ENCODE data around the gene HDAC10.
"Not testable (repeated sequence)": the region's sequence is repeated elsewhere in the genome, so short reads cannot be mapped to it uniquely, and the experiment has no call there.

The HDAC10 gene

DNA sequence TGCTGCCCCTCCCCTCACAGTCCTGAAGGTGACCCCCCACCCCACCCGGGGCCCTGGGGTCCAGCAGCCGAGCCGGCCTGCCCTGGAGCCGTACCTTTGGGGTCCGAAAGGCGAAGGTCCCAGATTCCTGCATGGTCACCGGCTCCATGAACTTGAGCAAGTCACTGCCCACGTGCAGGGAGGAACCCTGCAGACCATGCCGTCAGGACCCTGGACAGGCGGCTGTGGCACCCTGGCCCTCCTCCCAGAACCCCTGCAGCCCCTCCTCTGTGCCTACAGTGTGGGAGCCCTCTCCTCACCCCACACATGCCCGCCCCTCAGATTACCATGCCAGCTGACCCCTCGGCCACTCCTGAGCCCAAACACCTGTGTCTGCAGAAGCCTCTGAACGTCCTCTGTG is 33.4 kb upstream of the HDAC10 start:
- no peak for DNase-seq

DNA sequence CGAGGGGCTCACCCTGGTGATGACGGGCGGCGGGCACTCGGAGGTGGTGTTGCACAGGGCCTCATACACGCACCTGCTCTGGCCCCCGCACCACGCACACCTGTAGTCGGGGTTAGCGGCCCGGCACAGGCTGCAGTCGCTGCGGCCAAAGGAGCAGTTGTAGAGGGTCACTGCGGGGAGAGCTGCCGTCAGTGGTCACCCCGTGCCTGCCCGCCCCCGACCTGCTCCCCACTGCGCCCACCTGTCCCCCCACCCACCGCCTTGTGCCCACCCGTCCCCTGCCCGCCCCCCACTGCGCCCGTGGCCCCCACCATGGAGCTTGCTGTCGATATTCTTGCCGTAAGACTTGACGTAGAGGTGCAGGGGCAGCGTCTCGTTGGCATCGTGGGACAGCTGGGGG is 32.8 kb upstream of the HDAC10 start:
- no peak for DNase-seq

GRCh38 chr22:50282361-50283155 is 31.5 kb upstream of the HDAC10 start:
- DNase-seq, result no peak

DNA sequence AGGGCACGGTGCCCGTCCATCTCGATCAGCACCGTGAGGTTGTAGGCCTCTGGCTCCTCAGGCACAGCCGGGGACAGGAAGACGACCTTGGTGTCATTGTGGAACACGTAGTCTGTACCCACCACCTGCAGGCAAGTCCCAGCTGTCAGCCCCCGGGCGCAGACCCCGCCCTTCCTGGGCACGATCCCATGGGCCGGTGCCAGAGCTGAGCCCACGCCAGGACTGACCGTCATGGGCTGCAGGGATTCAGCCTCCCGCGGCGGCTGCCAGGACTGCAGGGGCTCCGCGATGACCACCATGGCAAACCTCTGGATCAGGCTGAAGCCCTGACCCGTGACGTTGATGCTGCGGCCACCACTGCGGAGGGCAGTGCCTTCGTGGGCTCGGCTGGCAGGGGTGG is 30.9 kb upstream of the HDAC10 start:
- no peak for DNase-seq

DNA sequence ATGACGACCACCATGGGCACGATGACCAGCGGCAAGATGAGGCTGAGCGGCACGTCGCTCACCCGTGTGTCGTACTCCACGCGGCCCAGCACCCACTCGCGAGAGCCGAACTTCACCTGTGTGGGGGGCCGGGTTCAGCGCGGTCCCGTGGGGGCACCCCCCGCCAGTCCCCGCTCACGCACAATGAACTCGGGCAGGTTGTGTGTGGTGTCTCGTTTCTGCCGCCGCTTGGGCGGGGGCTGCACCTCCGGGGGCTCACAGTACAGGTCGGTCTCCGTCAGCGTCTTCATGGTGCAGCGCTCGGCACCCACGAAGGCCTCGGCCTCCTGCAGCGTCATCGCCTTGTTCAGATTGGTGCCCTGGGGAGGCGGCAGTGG is 30.3 kb upstream of the HDAC10 start:
- DNase-seq, result no peak

DNA sequence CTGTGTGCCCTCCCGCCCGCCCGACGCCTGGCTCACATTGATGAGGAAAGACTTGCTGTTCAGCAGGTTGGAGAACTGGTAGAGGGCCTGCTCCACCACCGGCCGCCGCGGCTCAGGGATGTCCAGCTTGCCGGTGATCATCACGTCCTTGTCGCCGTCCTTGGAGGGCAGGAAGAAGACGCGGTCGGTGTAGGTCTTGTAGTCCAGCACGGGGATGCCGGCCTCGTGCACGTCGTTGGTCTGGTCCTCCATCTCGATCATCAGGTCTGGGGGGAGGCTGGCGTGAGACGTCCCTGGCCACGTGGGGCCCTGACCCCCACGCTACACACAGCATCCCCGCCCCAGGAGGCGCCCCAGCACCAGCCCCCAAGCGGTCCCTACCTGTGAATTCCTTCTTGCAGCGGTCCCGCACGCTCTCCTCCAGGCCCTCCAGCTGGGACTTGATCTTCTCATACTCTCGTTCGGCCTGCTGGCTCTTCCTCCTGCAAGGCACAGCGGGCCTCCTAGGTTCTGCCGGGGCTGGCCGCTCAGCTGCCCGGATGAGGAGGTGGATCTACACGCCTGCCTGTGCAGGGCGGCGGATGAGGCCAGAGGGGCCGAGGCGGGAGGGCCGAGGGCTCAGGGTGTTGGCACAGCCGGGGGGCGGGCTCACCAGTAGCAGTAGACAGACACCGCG is 29.8 kb upstream of the HDAC10 start:
- DNase-seq, result no peak

GRCh38 chr22:50280022-50280707 is 29.1 kb upstream of the HDAC10 start:
- DNase-seq, result no peak

DNA sequence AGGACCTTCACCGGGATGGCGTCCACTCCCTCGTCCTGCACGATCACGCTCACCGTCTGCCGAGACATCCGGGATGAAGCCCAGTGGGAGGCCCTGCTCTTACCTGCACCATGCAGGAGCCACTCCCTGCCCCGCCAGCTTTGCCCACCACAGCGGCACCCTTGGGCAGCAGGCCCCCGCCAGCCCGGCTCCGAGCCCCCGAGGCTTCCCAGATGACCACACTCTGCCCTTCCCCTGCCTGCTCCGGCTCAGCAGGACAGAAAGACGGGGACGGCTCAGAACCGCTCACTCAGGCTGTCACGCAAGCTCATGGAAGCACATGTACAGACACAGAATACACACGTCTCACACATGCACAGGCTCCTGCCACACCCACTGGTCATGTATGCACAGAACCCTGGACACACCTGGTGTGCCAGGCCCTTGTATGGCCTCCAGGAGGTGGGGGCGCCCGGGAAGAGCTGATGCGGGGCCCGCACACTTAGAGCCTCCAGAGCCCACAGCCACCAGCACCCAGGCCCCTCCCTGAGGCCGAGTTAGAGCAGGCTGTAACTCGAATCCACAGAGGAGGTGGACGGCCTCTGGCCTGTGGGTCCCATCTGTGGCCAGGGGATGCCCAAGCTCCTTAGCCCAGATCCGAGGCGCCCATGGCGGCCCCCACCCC is 28.0 kb upstream of the HDAC10 start:
- no peak for DNase-seq

DNA sequence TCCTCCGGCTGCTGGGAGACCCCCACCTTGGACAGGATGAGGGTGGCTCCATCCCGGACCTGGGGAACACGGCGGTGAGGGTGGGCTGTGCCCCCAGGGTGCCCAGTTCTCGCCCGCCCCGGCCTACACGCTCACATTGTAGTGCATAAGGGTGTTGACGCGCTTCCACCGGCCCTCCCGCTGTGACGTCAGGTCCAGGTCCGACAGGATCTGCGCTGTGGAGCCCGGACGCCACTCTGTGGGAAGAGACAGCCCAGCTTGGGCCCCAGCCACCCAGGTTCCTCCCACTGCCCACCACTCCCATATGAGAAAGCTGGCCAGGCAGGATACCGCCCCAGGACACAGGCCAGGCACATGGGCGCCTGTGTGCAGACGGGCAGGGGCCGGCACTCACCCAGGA is 27.4 kb upstream of the HDAC10 start:
- no peak for DNase-seq

DNA sequence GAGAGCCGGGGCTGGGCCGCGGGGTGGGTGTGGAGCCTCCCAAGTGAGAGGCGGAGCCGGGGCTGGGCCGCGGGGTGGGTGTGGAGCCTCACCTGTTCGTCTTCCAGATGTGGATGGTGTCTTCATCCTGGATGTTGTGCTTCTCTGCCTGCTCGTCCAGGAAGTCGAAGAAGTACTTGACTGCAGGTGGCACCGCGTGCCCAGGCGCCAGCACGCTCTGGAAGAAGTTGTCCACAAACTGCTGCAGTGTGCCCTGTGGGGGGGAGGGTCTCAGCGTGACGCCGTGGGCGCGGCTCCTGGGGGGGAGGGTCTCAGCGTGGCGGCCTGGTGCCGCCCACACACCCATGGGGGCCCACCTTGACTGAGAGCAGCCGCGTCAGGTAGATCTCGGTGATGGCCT is 26.7 kb upstream of the HDAC10 start:
- DNase-seq, result no peak

DNA sequence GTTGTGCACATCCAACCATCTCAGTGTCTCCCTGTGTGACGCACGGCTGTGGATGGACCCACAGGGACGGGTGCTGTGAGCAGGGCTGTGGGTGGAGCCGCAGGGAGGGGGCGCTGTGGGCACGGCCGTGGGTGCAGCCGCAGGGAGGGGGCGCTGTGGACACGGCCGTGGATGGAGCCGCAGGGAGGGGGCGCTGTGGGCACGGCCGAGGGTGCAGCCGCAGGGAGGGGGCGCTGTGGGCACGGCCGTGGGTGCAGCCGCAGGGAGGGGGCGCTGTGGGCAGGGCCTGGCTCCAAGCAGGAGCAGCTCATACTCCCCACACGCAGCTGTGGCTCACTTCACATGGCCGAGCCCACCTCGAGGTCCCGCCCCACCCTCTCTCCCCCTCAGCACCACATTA is 25.1 kb upstream of the HDAC10 start:
- peak; percentile 19 to 35 for DNase-seq

- DNase-seq, result no peak
Measured at GRCh38 chr22:50275181-50276055, 24.4 kb upstream of the HDAC10 start.

- no peak for DNase-seq
Measured at GRCh38 chr22:50274771-50275170, 23.7 kb upstream of the HDAC10 start.

DNA sequence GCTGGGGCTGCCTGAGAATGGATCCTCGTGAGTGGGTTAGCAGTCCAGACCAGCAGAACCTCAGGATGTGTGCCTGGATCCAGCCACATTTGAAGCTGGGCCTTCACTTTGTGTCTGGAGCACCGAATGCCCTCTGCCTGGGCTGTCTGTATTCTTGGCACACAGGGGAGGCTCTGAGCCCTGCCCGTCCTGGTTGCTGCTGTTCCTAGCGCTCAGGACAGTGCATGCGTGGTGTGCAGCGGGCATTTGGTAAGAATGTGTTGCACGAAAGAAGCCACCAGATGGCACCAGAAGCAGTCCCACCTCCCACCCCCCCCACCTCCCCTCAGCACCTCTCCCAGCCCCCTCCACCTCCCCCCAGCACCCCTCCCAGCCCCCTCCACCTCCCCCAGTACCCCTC is 23.2 kb upstream of the HDAC10 start:
- DNase-seq, result no peak

DNA sequence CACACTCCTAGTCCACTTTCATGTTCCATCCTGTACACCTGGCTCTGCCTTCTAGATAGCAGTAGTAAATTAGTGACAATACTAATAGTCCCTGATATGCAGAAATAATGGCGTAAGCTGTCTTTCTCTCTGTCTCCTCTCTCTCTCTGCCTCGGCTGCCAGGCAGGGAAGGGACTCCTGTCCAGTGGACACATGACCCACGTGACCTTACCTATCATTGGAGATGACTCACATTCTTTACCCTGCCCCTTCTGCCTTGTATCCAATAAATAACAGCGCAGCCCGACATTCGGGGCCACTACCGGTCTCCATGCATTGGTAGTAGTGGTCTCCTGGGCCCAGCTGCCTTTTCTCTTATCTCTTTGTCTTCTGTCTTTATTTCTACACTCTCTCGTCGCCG is 22.7 kb upstream of the HDAC10 start:
- DNase-seq, result not testable (repeated sequence)

GRCh38 chr22:50273352-50273751 is 22.3 kb upstream of the HDAC10 start:
- not testable (repeated sequence) for DNase-seq

DNA sequence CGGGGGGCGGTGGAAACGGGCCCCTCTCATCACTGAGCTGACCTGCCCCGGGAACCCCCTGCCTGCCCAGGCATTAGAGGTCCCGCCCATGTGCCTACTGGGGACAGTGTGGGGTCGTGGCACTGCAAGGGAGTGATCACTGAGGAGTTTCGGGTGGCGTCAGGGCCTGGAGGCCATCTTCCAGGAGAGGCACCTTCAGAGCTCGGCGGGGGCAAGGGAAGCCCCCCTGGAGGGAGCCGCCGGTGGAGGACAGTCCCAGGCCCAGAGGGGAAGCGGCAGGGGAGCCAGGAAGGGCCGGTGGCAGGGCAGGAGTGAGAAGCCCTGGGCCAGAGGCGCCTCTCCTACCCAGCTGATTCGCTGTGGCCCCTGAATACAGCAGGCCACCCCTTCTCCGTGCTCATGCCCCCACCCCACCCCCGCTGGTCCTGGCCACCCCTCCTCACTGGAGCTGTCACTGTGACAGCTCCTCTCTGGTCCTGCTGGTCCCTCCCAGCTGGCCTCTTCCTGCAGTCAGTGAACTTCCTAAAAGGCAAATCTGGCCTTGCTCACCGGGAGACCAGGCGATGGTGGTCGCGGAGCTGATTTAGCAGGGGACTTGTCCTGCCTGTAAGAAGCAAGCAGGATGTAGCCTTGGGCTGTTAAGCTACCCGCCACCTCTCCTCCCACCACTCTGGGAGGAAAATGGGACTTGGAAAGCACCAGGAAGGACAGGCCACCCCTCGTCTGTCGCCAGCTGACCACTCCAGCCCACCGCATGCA is 21.2 kb upstream of the HDAC10 start:
- DNase-seq, result no peak

DNA sequence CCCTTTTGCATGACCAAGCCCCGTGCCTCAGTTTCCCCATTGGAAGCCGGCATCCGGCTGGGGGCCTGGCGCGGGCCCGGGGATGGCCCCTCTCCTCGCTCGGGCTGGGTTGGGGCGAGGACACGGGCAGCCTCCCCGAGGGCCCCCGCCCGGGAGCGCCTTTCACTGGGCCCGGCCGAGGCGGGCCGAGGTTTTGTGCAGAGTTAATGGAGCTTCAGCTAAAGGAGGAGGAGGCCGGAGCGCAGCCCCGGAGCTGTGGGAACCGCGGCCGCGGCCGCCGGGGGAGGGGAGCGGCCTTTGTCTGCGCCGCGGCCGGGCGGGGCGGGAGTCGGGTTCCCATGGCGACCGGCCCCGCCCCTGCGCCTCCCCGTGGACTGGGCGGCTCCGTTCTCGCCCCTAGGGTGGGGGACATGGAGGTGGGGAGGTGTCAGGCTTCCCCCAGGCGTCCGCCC is 20.5 kb upstream of the HDAC10 start:
- DNase-seq, result peak; percentile 52

DNA sequence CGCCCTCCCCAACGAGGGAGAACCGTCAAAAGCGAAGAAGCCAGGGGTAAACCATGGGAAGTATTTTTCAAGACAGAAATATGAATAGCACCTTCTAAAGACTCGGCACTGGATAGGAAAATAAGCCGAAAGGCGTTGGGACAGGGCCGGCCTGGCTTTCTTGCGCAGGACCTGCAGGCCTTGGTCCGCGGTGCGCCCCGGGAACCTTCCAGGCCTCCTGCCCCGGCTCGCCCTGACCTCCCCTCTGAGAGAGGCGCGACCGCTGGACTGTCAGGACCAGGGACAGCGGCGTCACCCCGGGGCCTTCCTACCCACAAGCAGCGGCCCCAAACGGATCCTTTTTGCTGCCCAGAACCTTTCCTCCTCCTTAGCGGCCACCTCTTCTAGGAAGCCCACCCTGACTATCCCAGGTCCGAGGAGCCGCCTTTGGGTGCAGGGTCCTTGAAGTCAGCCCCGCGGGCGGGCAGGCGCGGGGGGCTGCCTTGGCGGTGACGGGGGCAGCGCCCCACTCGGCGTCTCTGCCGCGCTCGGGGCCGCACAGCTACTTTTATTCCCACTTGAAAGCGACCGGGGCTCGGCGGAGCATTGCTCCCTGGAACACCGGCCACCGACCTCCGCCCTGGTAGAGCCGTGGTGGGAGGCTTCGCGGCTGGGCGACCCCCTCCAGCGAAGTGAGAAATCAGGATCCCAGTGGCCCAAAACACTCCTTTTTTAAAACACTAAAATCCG is 19.8 kb upstream of the HDAC10 start:
- DNase-seq, result peak; percentile 59 to 60

GRCh38 chr22:50269970-50270665 is 19.1 kb upstream of the HDAC10 start, which contains the start of gene MAPK11:
MAPK11 (minus strand) TSS chr22:50270380; CDS start chr22:50270292, 88 bp downstream.
- peak; percentile 50 to 59 for DNase-seq

All from stimulated activated CD4-positive, alpha-beta T cell treated with anti-CD3 and anti-CD28 coated beads, Interleukin-2, amount 100 ng/mL, for 48 hours (primary cell).